Hepatocyte (in vitro differentiated cells): Measurements from ENCODE around the gene ACTR3C. TPM values are rescaled to one million over a fixed set of nuclear protein-coding genes. Genes with fewer than 3 reads are reported as not detected.

ENCODE experiments used
- DNase-seq: peaks from one replicate; pipeline ENCODE4 v3.0.0-alpha.2; 2016; ENCODE audit warnings: low spot score
- H2AFZ ChIP-seq: fragments of 200-600 bp; sonication (generic); 2 replicates; pipeline ENCODE4 v1.6.0; 2016; ENCODE audit warnings: antibody characterized with exemption, mild to moderate bottlenecking
- H3K27ac ChIP-seq: fragments of 200-600 bp; sonication (generic); 2 replicates; pipeline ENCODE4 v1.5.1; 2016; ENCODE audit warnings: mild to moderate bottlenecking
- H3K27me3 ChIP-seq: fragments of 200-600 bp; sonication (generic); 2 replicates; pipeline ENCODE4 v1.6.1; 2016
- H3K36me3 ChIP-seq: fragments of 200-600 bp; sonication (generic); replicated peaks from 2 replicates; pipeline ENCODE4 v1.5.1; 2016; ENCODE audit warnings: low read depth; ENCODE audit not compliant: insufficient read depth
- H3K4me1 ChIP-seq: fragments of 200-600 bp; sonication (generic); 2 replicates; pipeline ENCODE4 v1.5.1; 2016; ENCODE audit warnings: mild to moderate bottlenecking, moderate library complexity; ENCODE audit not compliant: insufficient read depth
- H3K4me2 ChIP-seq: fragments of 200-600 bp; sonication (generic); 2 replicates; pipeline ENCODE4 v1.6.0; 2016
- H3K4me3 ChIP-seq: fragments of 200-600 bp; sonication (generic); 2 replicates; pipeline ENCODE4 v1.5.1; 2016; ENCODE audit warnings: mild to moderate bottlenecking
- H3K79me2 ChIP-seq: fragments of 200-600 bp; sonication (generic); 2 replicates; pipeline ENCODE4 v1.6.0; 2017; ENCODE audit warnings: mild to moderate bottlenecking
- H3K9me2 ChIP-seq: fragments of 200-600 bp; sonication (generic); replicated peaks from 2 replicates; pipeline ENCODE4 v1.6.0; 2017; ENCODE audit warnings: mild to moderate bottlenecking; ENCODE audit not compliant: insufficient read depth
- H3K9me3 ChIP-seq: fragments of 200-600 bp; sonication (generic); 2 replicates; pipeline ENCODE4 v1.5.1; 2016; ENCODE audit warnings: low read depth, mild to moderate bottlenecking
- H4K20me1 ChIP-seq: fragments of 200-600 bp; sonication (generic); 2 replicates; pipeline ENCODE4 v1.6.0; 2016; ENCODE audit warnings: mild to moderate bottlenecking; ENCODE audit not compliant: insufficient read depth, poor library complexity, severe bottlenecking
- CTCF ChIP-seq: fragments of 200-600 bp; sonication (generic); IDR thresholded peaks from 2 replicates; pipeline ENCODE4 v1.5.1; 2016; ENCODE audit warnings: antibody characterized with exemption, mild to moderate bottlenecking; ENCODE audit not compliant: poor library complexity
- EZH2 ChIP-seq: fragments of 200-600 bp; sonication (generic); IDR thresholded peaks from 2 replicates; pipeline ENCODE4 v1.6.1; 2016; ENCODE audit warnings: antibody characterized with exemption, mild to moderate bottlenecking, borderline replicate concordance
- EZH2phosphoT487 ChIP-seq: fragments of 200-600 bp; sonication (generic); IDR thresholded peaks from one replicate; pipeline ENCODE4 v1.6.1; 2018; ENCODE audit warnings: antibody characterized with exemption, mild to moderate bottlenecking, low read depth, moderate library complexity; ENCODE audit not compliant: unreplicated experiment, severe bottlenecking
- whole genome bisulfite sequencing: methylation state at CpG from one replicate; pipeline ENCODE4 v1.1.6; 2016; ENCODE audit warnings: low lambda C conversion rate; ENCODE audit errors: missing lambda C conversion rate; 5-methylcytosine and 5-hydroxymethylcytosine counted together
- polyA plus RNA-seq: library from polyadenylated mRNA; unstranded; fragments of >200 nt; fragmentation: Nextera tagmentation; extraction: Ambion mirVana; gene quantifications from 2 replicates; pipeline ENCODE4 v1.2.1, GENCODE V29; 2016
- total RNA-seq: library from RNA; depleted of rRNA; stranded (reverse); fragments of >200 nt; gene quantifications from 2 replicates; pipeline ENCODE4 v1.2.3, GENCODE V29; 2014

Gene ACTR3C
- total and polyA plus RNA-seq, 2 experiments from 2014 or later, result 7.8 to 18.6 TPM

- no peak overlapping the region for H3K4me2 ChIP-seq
- H3K36me3 ChIP-seq, result no peaks in the 10 kb centered on the region
- no peaks in the 10 kb centered on the region for H3K27me3 ChIP-seq
- H4K20me1 ChIP-seq, result no peaks in the 10 kb centered on the region
- DNase-seq, result no peak
- peaks cover 5% of the 10 kb centered on the region for H3K4me1 ChIP-seq
- no peak overlapping the region for H3K4me3 ChIP-seq
- peaks cover 25% of the 10 kb centered on the region for H3K79me2 ChIP-seq
- H2AFZ ChIP-seq, result no peak overlapping the region
- WGBS, result 96% methylated on average over 3 of the region's 3 CpGs
- TF ChIP-seq CTCF (no peak), EZH2 (no peak), EZH2phosphoT487 (no peak)
- no peaks in the 10 kb centered on the region for H3K9me3 ChIP-seq
- no peaks in the 10 kb centered on the region for H3K9me2 ChIP-seq
- no peak overlapping the region for H3K27ac ChIP-seq
Measured at GRCh38 chr7:150327308-150327707, 4.0 kb upstream of the ACTR3C start.

- Histone ChIP-seq H3K27me3 (no peaks in the 10 kb centered on the region), H4K20me1 (no peaks in the 10 kb centered on the region), H3K79me2 (peaks cover 29% of the 10 kb centered on the region), H3K9me2 (no peaks in the 10 kb centered on the region), H3K4me2 (no peak overlapping the region), H3K36me3 (no peaks in the 10 kb centered on the region), H3K9me3 (no peaks in the 10 kb centered on the region), H3K4me1 (peaks cover 10% of the 10 kb centered on the region), H2AFZ (no peak overlapping the region), H3K27ac (no peak overlapping the region), H3K4me3 (no peak overlapping the region)
- 87% methylated on average over 4 of the region's 4 CpGs for WGBS
- no peak for DNase-seq
- TF ChIP-seq CTCF, result no peak
- no peak for TF ChIP-seq EZH2phosphoT487
- no peak for TF ChIP-seq EZH2
Measured at GRCh38 chr7:150326657-150327268, 3.4 kb upstream of the ACTR3C start.

GRCh38 chr7:150325901-150326300 is 2.6 kb upstream of the ACTR3C start:
- no peak for DNase-seq
- Histone ChIP-seq H3K27me3 (no peaks in the 10 kb centered on the region), H3K27ac (no peak overlapping the region), H4K20me1 (no peaks in the 10 kb centered on the region), H3K36me3 (no peaks in the 10 kb centered on the region), H3K9me2 (no peaks in the 10 kb centered on the region), H2AFZ (no peak overlapping the region), H3K4me3 (no peak overlapping the region), H3K4me1 (peaks cover 16% of the 10 kb centered on the region), H3K4me2 (no peak overlapping the region), H3K9me3 (no peaks in the 10 kb centered on the region), H3K79me2 (peaks cover 31% of the 10 kb centered on the region)
- TF ChIP-seq EZH2phosphoT487 (no peak), EZH2 (no peak), CTCF (no peak)
- WGBS, result 82% methylated on average over 6 of the region's 6 CpGs
